WTC11 (cell line): ENCODE data around the gene NINL. TPM values are rescaled to one million over a fixed set of nuclear protein-coding genes. Genes with fewer than 3 reads are reported as not detected.

Experiments
- ATAC-seq: fragments of 200-7000 bp; cut with Tn5 transposase; 2 replicates; pipeline ENCODE4 v1.10.0; 2021; ENCODE audit warnings: mild to moderate bottlenecking, moderate library complexity
- CTCF ChIA-PET: fragments of 300-600 bp; sonication (Branson Sonifier 250); formaldehyde crosslinking; loops from one replicate; lab custom pipeline; 2021; ENCODE audit warnings: antibody characterized with exemption; lab: Charles Lee
- POLR2A ChIA-PET: fragments of 350-600 bp; sonication (Branson Sonifier 250); formaldehyde crosslinking; loops from one replicate; lab custom pipeline; 2021; ENCODE audit warnings: antibody characterized with exemption; lab: Charles Lee
- DNase-seq: peaks from one replicate; pipeline ENCODE4 v3.0.0; 2021; ENCODE audit warnings: low spot score
- H3K27ac Mint-ChIP-seq: 2 replicates; pipeline ENCODE4 v1.8.0; 2021; ENCODE audit warnings: mixed read lengths
- H3K27me3 Mint-ChIP-seq: 2 replicates; pipeline ENCODE4 v1.8.0; 2021; ENCODE audit warnings: low read depth, mild to moderate bottlenecking, moderate library complexity, mixed read lengths
- H3K36me3 Mint-ChIP-seq: 2 replicates; pipeline ENCODE4 v1.8.0; 2021; ENCODE audit warnings: mixed read lengths
- H3K4me1 Mint-ChIP-seq: 2 replicates; pipeline ENCODE4 v1.8.0; 2022; ENCODE audit warnings: mixed read lengths
- H3K4me3 Mint-ChIP-seq: 2 replicates; pipeline ENCODE4 v1.8.0; 2021; ENCODE audit warnings: mild to moderate bottlenecking, moderate library complexity, mixed read lengths
- H3K9me3 Mint-ChIP-seq: 2 replicates; pipeline ENCODE4 v1.8.0; 2021; ENCODE audit warnings: mixed read lengths
- CBFB ChIP-seq: sonication (generic); formaldehyde crosslinking; IDR thresholded peaks from 2 replicates; pipeline ENCODE4 v1.8.1; 2022; ENCODE audit warnings: mild to moderate bottlenecking, low read depth, missing genetic modification reagents
- CREB1 ChIP-seq: sonication (generic); formaldehyde crosslinking; IDR thresholded peaks from 2 replicates; pipeline ENCODE4 v1.8.0; 2023; ENCODE audit warnings: mild to moderate bottlenecking, missing genetic modification reagents
- CREM ChIP-seq: sonication (generic); formaldehyde crosslinking; IDR thresholded peaks from 2 replicates; pipeline ENCODE4 v1.8.1; 2022; ENCODE audit warnings: mild to moderate bottlenecking, missing genetic modification reagents, moderate library complexity
- FOXK1 ChIP-seq: sonication (generic); formaldehyde crosslinking; IDR thresholded peaks from 2 replicates; pipeline ENCODE4 v1.8.0; 2022; ENCODE audit warnings: mild to moderate bottlenecking, moderate library complexity, missing genetic modification reagents
- HMGA2 ChIP-seq: fragments of 250-450 bp; sonication (Bioruptor Pico); IDR thresholded peaks from 2 replicates; pipeline ENCODE4 v1.4.0; 2021; ENCODE audit warnings: mild to moderate bottlenecking, moderate library complexity
- IRF2 ChIP-seq: sonication (generic); formaldehyde crosslinking; IDR thresholded peaks from 2 replicates; pipeline ENCODE4 v1.8.0; 2022; ENCODE audit warnings: low read depth, missing genetic modification reagents, borderline replicate concordance
- MYBL2 ChIP-seq: sonication (generic); formaldehyde crosslinking; IDR thresholded peaks from 2 replicates; pipeline ENCODE4 v1.8.1; 2023; ENCODE audit warnings: mild to moderate bottlenecking, moderate library complexity, missing genetic modification reagents
- NFATC4 ChIP-seq: fragments of 250-450 bp; sonication (Bioruptor Pico); IDR thresholded peaks from 2 replicates; pipeline ENCODE4 v1.9.0; 2021; ENCODE audit warnings: mild to moderate bottlenecking
- NFE2L1 ChIP-seq: sonication (generic); formaldehyde crosslinking; IDR thresholded peaks from 2 replicates; pipeline ENCODE4 v1.8.1; 2023; ENCODE audit warnings: missing genetic modification reagents
- NFYB ChIP-seq: sonication (generic); formaldehyde crosslinking; conservative IDR thresholded peaks from 2 replicates; pipeline ENCODE4 v1.8.0; 2022; ENCODE audit warnings: low read depth, missing genetic modification reagents
- NR2C2 ChIP-seq: sonication (generic); formaldehyde crosslinking; IDR thresholded peaks from 2 replicates; pipeline ENCODE4 v1.8.0; 2022; ENCODE audit warnings: mild to moderate bottlenecking, missing genetic modification reagents
- SOX15 ChIP-seq: fragments of 250-450 bp; sonication (Bioruptor Pico); IDR thresholded peaks from 2 replicates; pipeline ENCODE4 v1.9.0; 2021; ENCODE audit warnings: mild to moderate bottlenecking
- SP1 ChIP-seq: sonication (generic); formaldehyde crosslinking; conservative IDR thresholded peaks from 2 replicates; pipeline ENCODE4 v1.8.1; 2022; ENCODE audit warnings: missing genetic modification reagents
- TEAD1 ChIP-seq: sonication (generic); formaldehyde crosslinking; IDR thresholded peaks from 2 replicates; pipeline ENCODE4 v1.8.0; 2022; ENCODE audit warnings: mild to moderate bottlenecking, missing genetic modification reagents
- ZNF219 ChIP-seq: sonication (generic); formaldehyde crosslinking; IDR thresholded peaks from 2 replicates; pipeline ENCODE4 v1.8.0; 2023; ENCODE audit warnings: missing genetic modification reagents, mild to moderate bottlenecking, borderline replicate concordance
- ZNF232 ChIP-seq: sonication (generic); formaldehyde crosslinking; IDR thresholded peaks from 2 replicates; pipeline ENCODE4 v1.8.0; 2022; ENCODE audit warnings: mild to moderate bottlenecking, missing genetic modification reagents
- ZNF317 ChIP-seq: sonication (generic); formaldehyde crosslinking; IDR thresholded peaks from 2 replicates; pipeline ENCODE4 v1.8.1; 2023; ENCODE audit warnings: low read depth, mild to moderate bottlenecking, moderate library complexity, missing genetic modification reagents, borderline replicate concordance
- total RNA-seq: library from RNA; stranded (reverse); gene quantifications from 3 replicates; pipeline ENCODE4 v1.2.3, GENCODE V29; 2021
- TF ChIP-seq, protein P1 (sequence below): sonication (generic); formaldehyde crosslinking; IDR thresholded peaks from 2 replicates; pipeline ENCODE4 v1.8.1; 2023; ENCODE audit warnings: mild to moderate bottlenecking, missing genetic modification reagents
- TF ChIP-seq, protein P2 (sequence below): sonication (generic); formaldehyde crosslinking; IDR thresholded peaks from 2 replicates; pipeline ENCODE4 v1.8.1; 2022; ENCODE audit warnings: mild to moderate bottlenecking, moderate library complexity, missing genetic modification reagents
- TF ChIP-seq, protein P3 (sequence below): sonication (generic); formaldehyde crosslinking; IDR thresholded peaks from 2 replicates; pipeline ENCODE4 v1.8.0; 2022; ENCODE audit warnings: mild to moderate bottlenecking, missing genetic modification reagents
- TF ChIP-seq, protein P4 (sequence below): fragments of 250-450 bp; sonication (Bioruptor Pico); IDR thresholded peaks from 2 replicates; pipeline ENCODE4 v1.9.0; 2021; ENCODE audit warnings: mild to moderate bottlenecking
- TF ChIP-seq, protein P5 (sequence below): sonication (generic); formaldehyde crosslinking; IDR thresholded peaks from 2 replicates; pipeline ENCODE4 v1.8.0; 2022; ENCODE audit warnings: mild to moderate bottlenecking, missing genetic modification reagents
- TF ChIP-seq, protein P6 (sequence below): sonication (generic); formaldehyde crosslinking; IDR thresholded peaks from 2 replicates; pipeline ENCODE4 v1.8.0; 2022; ENCODE audit warnings: mild to moderate bottlenecking, missing genetic modification reagents
- TF ChIP-seq, protein P7 (sequence below): sonication (generic); formaldehyde crosslinking; IDR thresholded peaks from 2 replicates; pipeline ENCODE4 v1.8.1; 2022; ENCODE audit warnings: missing genetic modification reagents, borderline replicate concordance
- TF ChIP-seq, protein P8 (sequence below): sonication (generic); formaldehyde crosslinking; IDR thresholded peaks from 2 replicates; pipeline ENCODE4 v1.8.0; 2023; ENCODE audit warnings: missing genetic modification reagents, mild to moderate bottlenecking, borderline replicate concordance

Gene NINL
- total RNA-seq, 1 experiment from 2014 or later, result 36.0 TPM

DNA sequence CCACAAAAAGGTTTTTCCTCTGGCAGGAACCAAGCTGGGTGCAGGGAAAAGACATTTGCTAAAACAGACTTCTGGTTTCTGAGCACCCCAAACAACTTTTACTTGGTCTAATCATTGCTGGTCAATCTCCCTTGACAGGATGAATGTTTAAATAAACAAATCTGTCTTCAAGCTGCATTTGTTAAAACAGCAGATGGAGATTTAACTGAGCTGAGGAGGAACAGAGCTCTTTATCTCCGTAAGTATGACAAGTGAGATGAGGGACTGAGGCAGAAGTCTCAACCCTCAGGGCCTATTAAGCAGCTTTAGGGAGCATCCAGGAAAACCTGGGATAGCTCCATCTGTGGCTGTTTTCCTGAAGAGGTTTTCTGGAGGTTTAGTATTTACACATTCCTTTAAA lies 40.6 kb downstream of the NINL start:
- no peak overlapping the region for H3K4me3 Mint-ChIP-seq
- no peak for DNase-seq
- no peak; the same call in 1 of the 2 replicates for ATAC-seq
- H3K9me3 Mint-ChIP-seq, result no peaks in the 10 kb centered on the region
- ChIA-PET CTCF (interaction anchor here (0.7 to 2.0 kb wide), 3 partner anchors 11 to 21 kb away, joined by 3 to 7 read pairs (median 3); no protein-coding TSS in a partner anchor), POLR2A (no interaction called here)
- peaks cover 60% of the 10 kb centered on the region for H3K4me1 Mint-ChIP-seq
- H3K27ac Mint-ChIP-seq, result peak overlapping the region; percentile 52
- H3K36me3 Mint-ChIP-seq, result peaks cover 3% of the 10 kb centered on the region; the same call in 1 of the 2 replicates
- TF ChIP-seq, protein P1, sequence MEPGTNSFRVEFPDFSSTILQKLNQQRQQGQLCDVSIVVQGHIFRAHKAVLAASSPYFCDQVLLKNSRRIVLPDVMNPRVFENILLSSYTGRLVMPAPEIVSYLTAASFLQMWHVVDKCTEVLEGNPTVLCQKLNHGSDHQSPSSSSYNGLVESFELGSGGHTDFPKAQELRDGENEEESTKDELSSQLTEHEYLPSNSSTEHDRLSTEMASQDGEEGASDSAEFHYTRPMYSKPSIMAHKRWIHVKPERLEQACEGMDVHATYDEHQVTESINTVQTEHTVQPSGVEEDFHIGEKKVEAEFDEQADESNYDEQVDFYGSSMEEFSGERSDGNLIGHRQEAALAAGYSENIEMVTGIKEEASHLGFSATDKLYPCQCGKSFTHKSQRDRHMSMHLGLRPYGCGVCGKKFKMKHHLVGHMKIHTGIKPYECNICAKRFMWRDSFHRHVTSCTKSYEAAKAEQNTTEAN (CRISPR knock-in tag), result no peak
- TF ChIP-seq, protein P2, sequence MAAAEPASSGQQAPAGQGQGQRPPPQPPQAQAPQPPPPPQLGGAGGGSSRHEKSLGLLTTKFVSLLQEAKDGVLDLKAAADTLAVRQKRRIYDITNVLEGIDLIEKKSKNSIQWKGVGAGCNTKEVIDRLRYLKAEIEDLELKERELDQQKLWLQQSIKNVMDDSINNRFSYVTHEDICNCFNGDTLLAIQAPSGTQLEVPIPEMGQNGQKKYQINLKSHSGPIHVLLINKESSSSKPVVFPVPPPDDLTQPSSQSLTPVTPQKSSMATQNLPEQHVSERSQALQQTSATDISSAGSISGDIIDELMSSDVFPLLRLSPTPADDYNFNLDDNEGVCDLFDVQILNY, result no peak
- TF ChIP-seq ZNF232 (CRISPR knock-in tag) (no peak), CREB1 (no peak), ZNF219 (CRISPR knock-in tag) (no peak), CREM (CRISPR knock-in tag) (no peak), HMGA2 (CRISPR knock-in tag) (no peak), NFE2L1 (CRISPR knock-in tag) (no peak), ZNF317 (CRISPR knock-in tag) (no peak), IRF2 (no peak)
- TF ChIP-seq, protein P3, sequence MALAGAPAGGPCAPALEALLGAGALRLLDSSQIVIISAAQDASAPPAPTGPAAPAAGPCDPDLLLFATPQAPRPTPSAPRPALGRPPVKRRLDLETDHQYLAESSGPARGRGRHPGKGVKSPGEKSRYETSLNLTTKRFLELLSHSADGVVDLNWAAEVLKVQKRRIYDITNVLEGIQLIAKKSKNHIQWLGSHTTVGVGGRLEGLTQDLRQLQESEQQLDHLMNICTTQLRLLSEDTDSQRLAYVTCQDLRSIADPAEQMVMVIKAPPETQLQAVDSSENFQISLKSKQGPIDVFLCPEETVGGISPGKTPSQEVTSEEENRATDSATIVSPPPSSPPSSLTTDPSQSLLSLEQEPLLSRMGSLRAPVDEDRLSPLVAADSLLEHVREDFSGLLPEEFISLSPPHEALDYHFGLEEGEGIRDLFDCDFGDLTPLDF (CRISPR knock-in tag), result no peak
- TF ChIP-seq, protein P4, sequence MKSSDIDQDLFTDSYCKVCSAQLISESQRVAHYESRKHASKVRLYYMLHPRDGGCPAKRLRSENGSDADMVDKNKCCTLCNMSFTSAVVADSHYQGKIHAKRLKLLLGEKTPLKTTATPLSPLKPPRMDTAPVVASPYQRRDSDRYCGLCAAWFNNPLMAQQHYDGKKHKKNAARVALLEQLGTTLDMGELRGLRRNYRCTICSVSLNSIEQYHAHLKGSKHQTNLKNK (CRISPR knock-in tag), result no peak
- TF ChIP-seq, protein P5, sequence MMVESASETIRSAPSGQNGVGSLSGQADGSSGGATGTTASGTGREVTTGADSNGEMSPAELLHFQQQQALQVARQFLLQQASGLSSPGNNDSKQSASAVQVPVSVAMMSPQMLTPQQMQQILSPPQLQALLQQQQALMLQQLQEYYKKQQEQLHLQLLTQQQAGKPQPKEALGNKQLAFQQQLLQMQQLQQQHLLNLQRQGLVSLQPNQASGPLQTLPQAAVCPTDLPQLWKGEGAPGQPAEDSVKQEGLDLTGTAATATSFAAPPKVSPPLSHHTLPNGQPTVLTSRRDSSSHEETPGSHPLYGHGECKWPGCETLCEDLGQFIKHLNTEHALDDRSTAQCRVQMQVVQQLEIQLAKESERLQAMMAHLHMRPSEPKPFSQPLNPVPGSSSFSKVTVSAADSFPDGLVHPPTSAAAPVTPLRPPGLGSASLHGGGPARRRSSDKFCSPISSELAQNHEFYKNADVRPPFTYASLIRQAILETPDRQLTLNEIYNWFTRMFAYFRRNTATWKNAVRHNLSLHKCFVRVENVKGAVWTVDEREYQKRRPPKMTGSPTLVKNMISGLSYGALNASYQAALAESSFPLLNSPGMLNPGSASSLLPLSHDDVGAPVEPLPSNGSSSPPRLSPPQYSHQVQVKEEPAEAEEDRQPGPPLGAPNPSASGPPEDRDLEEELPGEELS (CRISPR knock-in tag), result no peak
- TF ChIP-seq, protein P6, sequence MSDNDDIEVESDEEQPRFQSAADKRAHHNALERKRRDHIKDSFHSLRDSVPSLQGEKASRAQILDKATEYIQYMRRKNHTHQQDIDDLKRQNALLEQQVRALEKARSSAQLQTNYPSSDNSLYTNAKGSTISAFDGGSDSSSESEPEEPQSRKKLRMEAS (CRISPR knock-in tag), result no peak
- no peaks in the 10 kb centered on the region for H3K27me3 Mint-ChIP-seq

DNA sequence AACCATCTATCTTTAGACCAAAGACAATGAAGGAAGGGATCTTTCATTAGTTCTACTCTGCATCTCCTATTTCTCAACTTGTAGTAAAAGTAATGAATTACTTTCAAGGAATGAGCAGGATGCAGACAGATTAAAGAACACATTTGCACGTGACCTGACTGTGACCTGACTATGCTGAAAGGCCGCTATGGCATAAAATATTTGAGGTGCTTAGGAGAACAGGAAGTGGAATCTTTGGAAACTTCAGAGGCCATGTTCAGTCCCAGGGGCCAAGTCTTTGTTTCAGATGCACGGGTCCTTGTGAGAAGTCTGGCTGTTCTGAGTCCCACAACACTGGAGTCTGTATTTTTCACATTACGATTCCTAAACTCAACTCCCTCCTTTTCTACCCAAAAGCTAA lies 41.0 kb downstream of the NINL start:
- CTCF ChIA-PET, result interaction anchor here (0.7 to 2.0 kb wide), 3 partner anchors 11 to 21 kb away, joined by 3 to 7 read pairs (median 3); no protein-coding TSS in a partner anchor
- no peaks in the 10 kb centered on the region for H3K9me3 Mint-ChIP-seq
- H3K4me1 Mint-ChIP-seq, result peaks cover 60% of the 10 kb centered on the region
- peaks cover 3% of the 10 kb centered on the region; the same call in 1 of the 2 replicates for H3K36me3 Mint-ChIP-seq
- POLR2A ChIA-PET, result no interaction called here
- no peak overlapping the region for H3K4me3 Mint-ChIP-seq
- no peaks in the 10 kb centered on the region for H3K27me3 Mint-ChIP-seq
- ATAC-seq (no peak), DNase-seq (no peak)
- peak overlapping the region; percentile 64 for H3K27ac Mint-ChIP-seq
- TF ChIP-seq FOXK1 (CRISPR knock-in tag) (no peak), HMGA2 (CRISPR knock-in tag) (no peak), NR2C2 (no peak), NFE2L1 (CRISPR knock-in tag) (no peak), NFATC4 (CRISPR knock-in tag) (no peak), SOX15 (CRISPR knock-in tag) (no peak), NFYB (CRISPR knock-in tag) (no peak), SP1 (CRISPR knock-in tag) (no peak), MYBL2 (CRISPR knock-in tag) (no peak), CREB1 (no peak), CBFB (no peak), TEAD1 (CRISPR knock-in tag) (no peak)
- TF ChIP-seq, protein P7, sequence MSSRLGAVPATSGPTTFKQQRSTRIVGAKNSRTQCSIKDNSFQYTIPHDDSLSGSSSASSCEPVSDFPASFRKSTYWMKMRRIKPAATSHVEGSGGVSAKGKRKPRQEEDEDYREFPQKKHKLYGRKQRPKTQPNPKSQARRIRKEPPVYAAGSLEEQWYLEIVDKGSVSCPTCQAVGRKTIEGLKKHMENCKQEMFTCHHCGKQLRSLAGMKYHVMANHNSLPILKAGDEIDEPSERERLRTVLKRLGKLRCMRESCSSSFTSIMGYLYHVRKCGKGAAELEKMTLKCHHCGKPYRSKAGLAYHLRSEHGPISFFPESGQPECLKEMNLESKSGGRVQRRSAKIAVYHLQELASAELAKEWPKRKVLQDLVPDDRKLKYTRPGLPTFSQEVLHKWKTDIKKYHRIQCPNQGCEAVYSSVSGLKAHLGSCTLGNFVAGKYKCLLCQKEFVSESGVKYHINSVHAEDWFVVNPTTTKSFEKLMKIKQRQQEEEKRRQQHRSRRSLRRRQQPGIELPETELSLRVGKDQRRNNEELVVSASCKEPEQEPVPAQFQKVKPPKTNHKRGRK (CRISPR knock-in tag), result no peak
- TF ChIP-seq, protein P8, sequence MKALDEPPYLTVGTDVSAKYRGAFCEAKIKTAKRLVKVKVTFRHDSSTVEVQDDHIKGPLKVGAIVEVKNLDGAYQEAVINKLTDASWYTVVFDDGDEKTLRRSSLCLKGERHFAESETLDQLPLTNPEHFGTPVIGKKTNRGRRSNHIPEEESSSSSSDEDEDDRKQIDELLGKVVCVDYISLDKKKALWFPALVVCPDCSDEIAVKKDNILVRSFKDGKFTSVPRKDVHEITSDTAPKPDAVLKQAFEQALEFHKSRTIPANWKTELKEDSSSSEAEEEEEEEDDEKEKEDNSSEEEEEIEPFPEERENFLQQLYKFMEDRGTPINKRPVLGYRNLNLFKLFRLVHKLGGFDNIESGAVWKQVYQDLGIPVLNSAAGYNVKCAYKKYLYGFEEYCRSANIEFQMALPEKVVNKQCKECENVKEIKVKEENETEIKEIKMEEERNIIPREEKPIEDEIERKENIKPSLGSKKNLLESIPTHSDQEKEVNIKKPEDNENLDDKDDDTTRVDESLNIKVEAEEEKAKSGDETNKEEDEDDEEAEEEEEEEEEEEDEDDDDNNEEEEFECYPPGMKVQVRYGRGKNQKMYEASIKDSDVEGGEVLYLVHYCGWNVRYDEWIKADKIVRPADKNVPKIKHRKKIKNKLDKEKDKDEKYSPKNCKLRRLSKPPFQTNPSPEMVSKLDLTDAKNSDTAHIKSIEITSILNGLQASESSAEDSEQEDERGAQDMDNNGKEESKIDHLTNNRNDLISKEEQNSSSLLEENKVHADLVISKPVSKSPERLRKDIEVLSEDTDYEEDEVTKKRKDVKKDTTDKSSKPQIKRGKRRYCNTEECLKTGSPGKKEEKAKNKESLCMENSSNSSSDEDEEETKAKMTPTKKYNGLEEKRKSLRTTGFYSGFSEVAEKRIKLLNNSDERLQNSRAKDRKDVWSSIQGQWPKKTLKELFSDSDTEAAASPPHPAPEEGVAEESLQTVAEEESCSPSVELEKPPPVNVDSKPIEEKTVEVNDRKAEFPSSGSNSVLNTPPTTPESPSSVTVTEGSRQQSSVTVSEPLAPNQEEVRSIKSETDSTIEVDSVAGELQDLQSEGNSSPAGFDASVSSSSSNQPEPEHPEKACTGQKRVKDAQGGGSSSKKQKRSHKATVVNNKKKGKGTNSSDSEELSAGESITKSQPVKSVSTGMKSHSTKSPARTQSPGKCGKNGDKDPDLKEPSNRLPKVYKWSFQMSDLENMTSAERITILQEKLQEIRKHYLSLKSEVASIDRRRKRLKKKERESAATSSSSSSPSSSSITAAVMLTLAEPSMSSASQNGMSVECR (CRISPR knock-in tag), result no peak
